CD4-positive, alpha-beta T cell treated with Interleukin-4 for 4 hours (primary cell): ENCODE data around the gene KRT5.
A peak's percentile ranks its signal among the peaks of the same experiment; 100 is the strongest.

Source experiments
- DNase-seq: peaks from one replicate; pipeline ENCODE4 v3.0.0-alpha.2; 2020

Gene KRT5

GRCh38 chr12:52535574-52535973, 15.4 kb upstream of the KRT5 start:
- DNase-seq, result no peak

- DNase-seq, result no peak
Observed at GRCh38 chr12:52534482-52534881, 14.3 kb upstream of the KRT5 start.

- DNase-seq, result no peak
Observed at GRCh38 chr12:52533686-52534470, 13.7 kb upstream of the KRT5 start.

DNA sequence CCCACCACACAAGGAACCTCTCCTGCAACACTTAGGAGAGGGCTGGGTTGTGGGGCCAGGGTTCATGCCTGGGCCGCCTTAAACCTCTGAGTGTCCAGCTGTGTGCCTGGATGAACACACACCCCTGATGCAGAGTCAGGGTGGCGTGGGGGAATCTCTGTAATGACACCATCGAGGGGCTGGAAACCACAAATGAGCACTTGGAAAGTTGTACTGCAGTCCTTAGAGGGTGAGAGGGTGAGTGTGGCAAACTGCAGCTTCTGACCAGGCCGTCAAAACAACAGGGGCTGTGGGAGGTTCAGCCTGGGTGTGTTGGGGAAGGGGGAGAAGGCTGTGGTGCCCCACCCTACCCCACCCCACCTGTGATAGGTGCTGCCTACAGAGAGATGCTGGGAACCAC, 12.4 kb upstream of the KRT5 start:
- DNase-seq, result no peak

DNA sequence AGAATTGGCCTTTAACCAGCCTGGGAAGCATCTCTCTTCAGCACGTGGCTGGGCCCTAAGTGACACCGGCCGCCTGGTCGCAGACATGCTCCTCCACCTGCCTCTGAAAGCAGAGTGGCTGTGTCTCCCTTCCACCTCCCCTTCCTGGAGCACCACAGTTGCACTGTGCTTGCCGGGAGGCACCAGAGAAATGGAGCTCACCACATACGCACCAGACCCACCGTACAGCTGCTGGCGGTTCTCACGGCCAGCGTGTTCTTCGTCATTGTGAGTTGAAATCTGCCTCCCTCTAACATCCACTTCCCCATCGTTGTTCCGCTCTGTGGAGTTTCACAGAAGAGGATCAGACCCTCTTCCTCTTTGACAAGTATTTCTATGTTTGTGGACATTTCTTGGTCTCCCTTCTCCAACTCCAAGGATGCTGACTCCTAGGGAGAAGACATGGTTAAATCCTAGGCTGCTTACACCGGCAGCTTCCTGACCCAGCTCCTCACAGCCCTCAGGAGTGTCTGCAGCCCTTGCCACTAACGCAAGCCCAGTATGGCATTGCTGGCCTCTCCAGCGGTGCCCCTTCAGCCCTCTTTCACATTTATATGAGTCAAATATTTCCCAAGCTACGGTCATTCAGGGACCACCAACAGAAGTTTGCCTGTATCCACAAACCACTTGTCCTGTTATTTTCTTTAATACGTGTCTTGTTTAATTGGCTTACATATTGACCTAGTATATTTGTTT, 11.5 kb upstream of the KRT5 start:
- no peak for DNase-seq

DNA sequence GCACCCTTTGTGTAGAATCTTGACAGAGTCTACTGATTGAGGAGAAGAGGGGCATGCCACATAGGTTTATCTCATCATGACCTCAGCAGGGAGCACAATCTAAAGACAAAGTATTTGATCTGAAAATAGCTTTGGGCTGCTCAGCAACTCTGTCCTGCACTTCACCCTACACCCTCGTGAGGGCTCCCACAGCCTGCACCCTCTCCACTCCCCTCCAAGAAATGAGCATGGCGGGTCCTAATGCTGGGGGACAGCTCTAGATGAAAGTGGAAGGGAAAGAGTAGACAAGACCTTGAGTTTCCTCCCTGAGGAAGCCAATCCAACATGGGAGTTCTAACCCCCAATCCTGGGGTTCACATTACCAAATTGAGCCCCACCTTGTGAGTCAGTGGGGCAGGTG, 10.7 kb upstream of the KRT5 start:
- no peak for DNase-seq

- DNase-seq, result no peak
Observed at GRCh38 chr12:52530366-52530765, 10.2 kb upstream of the KRT5 start.

DNA sequence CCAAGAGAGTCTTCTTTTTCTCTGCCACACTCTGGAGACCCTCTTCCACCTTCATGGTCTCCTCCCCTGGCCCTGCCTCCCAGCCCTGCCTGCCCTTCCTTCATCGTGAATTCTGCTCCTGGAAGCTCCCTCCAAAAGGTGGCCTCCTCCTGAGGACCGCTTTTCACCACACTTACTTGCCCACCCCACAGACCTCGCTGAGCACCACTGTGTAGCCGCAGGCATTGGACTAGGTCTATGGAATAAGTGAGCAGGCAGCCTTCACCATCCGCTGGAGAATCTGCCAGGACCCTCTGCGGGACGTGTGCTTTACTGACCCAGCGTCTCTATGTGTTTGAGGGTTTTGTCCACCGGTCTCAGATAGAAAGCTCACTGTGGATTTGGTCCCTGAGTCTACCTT, 9.7 kb upstream of the KRT5 start:
- no peak for DNase-seq

GRCh38 chr12:52529417-52529816, 9.2 kb upstream of the KRT5 start:
- no peak for DNase-seq

DNA sequence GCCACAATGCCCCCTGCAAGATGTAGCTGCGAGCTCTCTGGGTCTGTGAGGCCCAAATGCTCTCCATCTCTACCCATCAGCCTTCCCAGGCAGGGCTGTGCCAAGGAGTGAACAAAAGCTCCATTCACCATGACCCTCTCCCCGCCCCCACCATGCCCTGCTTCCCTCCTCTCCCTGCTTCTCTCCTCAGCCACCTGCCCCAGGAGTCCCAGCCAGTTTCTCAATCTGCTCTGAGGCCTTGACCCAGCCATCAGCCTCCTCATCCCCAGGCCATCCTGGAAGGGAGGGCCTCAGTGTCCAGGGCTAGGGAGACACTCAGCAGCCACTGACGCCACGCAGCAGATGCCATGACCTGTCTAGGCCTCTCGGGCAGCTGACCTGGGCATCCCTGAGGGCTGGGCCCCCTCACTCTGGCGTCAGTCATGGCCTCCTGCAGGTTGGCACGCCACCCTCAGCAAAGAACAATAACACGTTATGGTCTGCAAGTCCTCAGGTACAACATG, 8.5 kb upstream of the KRT5 start:
- no peak for DNase-seq

- DNase-seq, result no peak
Observed at GRCh38 chr12:52527121-52527800, 7.1 kb upstream of the KRT5 start.

DNA sequence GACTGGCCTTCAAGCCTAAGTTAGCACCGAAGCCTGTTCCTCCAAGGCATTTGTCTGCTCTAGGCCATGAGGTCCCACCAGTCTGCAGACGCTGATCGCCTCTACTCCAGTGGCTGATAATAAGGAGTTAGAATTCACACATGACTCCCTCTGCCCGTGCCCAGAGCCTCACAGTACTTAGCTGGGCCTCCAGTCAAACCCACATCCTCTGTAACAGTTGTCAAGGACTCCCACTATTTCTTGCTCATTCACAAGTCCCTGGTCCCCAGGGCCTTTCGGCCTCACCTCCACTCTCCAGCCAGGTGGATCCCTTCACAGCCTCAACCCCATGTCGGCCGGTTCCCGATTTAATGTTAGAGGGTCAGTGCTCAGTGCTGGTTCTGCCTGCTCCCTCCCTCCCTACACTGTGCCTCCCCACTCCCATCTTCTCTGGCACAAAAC, 6.3 kb upstream of the KRT5 start:
- DNase-seq, result peak; percentile 8

- DNase-seq, result no peak
Observed at GRCh38 chr12:52525661-52526499, 5.7 kb upstream of the KRT5 start.

GRCh38 chr12:52524898-52525591, 4.9 kb upstream of the KRT5 start:
- DNase-seq, result no peak

- DNase-seq, result no peak
Observed at GRCh38 chr12:52524241-52524897, 4.2 kb upstream of the KRT5 start.

DNA sequence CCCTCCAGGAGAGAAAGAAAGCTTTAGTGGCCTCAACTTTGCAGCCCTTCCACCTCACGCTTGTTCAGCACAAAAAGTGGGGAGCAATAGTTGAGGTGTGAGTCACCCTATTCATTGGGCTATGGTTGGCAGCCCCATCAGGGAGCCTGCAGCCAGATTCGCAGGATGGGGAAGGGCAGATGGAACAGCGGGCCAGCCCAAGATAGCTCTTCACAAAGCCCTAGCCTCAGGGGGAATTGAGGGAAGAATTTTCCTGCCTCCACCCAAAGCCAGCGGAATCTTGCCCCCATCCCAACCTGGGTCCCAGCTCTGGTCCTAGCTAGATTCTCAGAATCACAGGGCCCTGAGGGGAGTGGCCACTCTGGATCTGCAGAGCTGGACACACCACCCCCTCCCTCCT, 3.6 kb upstream of the KRT5 start:
- DNase-seq, result no peak

GRCh38 chr12:52522346-52523011, 2.3 kb upstream of the KRT5 start:
- no peak for DNase-seq

DNA sequence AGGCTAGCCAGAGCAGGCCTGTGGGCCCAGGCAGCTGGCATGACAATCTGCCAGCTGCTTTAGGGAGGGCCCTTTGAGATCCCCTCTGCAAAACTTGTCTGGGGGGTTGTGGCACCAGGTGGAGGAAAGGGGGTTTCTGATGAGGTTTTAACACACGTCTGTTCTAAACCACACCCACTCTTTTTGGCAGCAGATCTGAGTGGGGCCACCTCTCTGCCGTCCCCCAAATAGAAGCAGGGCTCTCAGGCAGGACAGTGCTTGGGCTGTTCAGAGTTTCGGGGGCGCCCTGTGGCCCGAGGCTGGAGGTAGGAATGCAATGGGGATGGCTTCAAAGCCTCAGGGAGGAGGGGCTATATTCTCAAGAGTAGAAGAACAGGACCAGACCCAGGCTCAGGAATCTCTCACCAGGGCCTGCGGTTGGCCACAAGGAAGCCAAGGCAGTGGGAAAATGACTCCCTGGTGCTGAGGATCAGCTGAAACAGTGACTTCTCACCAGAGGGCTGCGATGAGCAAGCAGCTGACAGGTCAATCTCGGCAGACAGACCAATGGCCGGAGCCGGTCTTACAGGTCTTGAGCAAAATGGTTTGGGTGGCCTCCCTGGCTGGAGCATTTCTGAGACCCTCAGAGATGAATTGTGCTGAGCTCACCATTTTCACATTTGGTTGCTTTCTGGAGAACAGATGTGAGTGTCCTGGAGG, 1.5 kb upstream of the KRT5 start:
- no peak for DNase-seq

DNA sequence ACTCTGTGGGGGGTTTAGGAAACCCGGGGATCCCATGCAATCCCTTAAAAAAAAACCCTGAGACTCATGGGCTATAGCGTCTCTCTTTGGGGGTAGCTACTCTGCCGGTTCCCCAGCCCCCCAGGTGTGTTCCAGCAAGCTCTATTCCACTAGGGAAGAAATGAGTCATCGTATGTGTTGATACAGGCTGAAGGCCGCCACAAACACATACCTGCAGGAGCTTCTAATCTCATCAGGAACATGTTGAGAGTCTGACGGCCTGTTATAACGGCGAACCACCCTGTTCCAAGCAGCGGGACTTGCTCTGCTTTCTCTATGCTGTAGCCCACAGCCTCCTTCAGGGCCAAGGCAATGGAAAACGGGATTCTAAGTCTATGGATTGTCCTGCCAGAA, 977 bp upstream of the KRT5 start:
- DNase-seq, result no peak

DNA sequence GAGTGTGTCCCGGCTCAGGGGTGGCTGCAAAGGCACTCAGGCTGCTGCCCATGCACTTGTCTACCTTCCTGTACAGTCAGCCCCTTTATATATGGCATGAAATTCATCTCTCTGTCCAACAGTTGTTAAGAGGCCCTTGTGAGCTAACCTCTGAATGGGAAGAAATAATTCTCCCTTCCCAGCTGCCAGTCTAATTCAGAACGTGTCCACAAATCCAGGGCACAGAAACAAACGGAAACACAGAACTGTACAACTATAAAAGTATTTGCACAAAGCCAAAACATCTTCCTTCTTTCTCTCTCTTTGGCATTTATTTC, 849 bp downstream of the KRT5 start:
- no peak for DNase-seq
